Neutrophil (primary cell): ENCODE data around the gene FUT8.

Experiments used
- H3K27ac ChIP-seq: fragments of 200-600 bp; sonication (generic); 2 replicates; pipeline ENCODE4 v1.5.1; 2016; ENCODE audit warnings: mild to moderate bottlenecking, moderate library complexity
- H3K27me3 ChIP-seq: fragments of 200-600 bp; sonication (generic); 2 replicates; pipeline ENCODE4 v1.6.0; 2016; ENCODE audit warnings: mild to moderate bottlenecking
- H3K36me3 ChIP-seq: fragments of 200-600 bp; sonication (generic); 2 replicates; pipeline ENCODE4 v1.5.1; 2017
- H3K4me1 ChIP-seq, 2 experiments: fragments of 200-600 bp in 1 of 2; sonication (generic) in 1 of 2; 1 replicate in 1 of 2; 2 replicates in 1 of 2; pipeline versions ENCODE4 v1.5.1 to v1.6.1; 2013 to 2016; ENCODE audit warnings: low read depth in 1 of 2, low read length in 1 of 2, mild to moderate bottlenecking in 1 of 2, moderate library complexity in 1 of 2; ENCODE audit not compliant: control insufficient read depth in 1 of 2, insufficient read depth in 1 of 2
- H3K4me3 ChIP-seq, 2 experiments: fragments of 200-600 bp in 1 of 2; sonication (generic) in 1 of 2; 1 replicate in 1 of 2; 2 replicates in 1 of 2; pipeline ENCODE4 v1.5.1; 2013 to 2016; ENCODE audit warnings: low read depth in 1 of 2, low read length in 1 of 2, mild to moderate bottlenecking in 1 of 2, moderate library complexity in 1 of 2
- H3K9me3 ChIP-seq: fragments of 200-600 bp; sonication (generic); 2 replicates; pipeline ENCODE4 v1.5.1; 2016
- TF ChIP-seq, protein P1 (sequence below): fragments of 200-600 bp; sonication (generic); IDR thresholded peaks from 2 replicates; pipeline ENCODE4 v1.5.1; 2016; ENCODE audit warnings: antibody characterized with exemption

FUT8 gene

DNA sequence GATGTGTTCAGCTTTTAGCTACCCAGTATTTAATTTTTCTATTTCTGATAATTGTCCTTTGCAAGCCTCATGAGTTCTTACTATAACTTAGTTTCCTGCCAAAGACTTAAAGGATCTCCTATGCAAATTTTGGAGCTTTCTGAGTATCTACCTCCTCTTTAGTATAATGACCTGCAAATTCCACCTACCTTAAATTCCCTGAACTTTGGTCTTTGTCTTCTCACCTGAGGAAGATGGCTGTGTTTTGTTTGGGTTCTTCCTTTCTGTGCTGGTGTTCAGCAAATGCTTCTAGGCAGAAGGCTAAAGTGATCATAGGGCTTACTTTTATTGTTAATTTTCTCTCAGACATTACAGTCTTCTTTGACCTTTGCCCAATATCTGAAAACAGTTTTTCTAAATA is 142.8 kb downstream of the FUT8 start:
- H3K9me3 ChIP-seq, result no peaks in the 10 kb centered on the region
- no peak overlapping the region for H3K4me3 ChIP-seq
- no peaks in the 10 kb centered on the region for H3K27me3 ChIP-seq
- no peaks in the 10 kb centered on the region for H3K4me1 ChIP-seq
- no peak overlapping the region for H3K27ac ChIP-seq
- no peaks in the 10 kb centered on the region for H3K36me3 ChIP-seq
- TF ChIP-seq, protein P1, sequence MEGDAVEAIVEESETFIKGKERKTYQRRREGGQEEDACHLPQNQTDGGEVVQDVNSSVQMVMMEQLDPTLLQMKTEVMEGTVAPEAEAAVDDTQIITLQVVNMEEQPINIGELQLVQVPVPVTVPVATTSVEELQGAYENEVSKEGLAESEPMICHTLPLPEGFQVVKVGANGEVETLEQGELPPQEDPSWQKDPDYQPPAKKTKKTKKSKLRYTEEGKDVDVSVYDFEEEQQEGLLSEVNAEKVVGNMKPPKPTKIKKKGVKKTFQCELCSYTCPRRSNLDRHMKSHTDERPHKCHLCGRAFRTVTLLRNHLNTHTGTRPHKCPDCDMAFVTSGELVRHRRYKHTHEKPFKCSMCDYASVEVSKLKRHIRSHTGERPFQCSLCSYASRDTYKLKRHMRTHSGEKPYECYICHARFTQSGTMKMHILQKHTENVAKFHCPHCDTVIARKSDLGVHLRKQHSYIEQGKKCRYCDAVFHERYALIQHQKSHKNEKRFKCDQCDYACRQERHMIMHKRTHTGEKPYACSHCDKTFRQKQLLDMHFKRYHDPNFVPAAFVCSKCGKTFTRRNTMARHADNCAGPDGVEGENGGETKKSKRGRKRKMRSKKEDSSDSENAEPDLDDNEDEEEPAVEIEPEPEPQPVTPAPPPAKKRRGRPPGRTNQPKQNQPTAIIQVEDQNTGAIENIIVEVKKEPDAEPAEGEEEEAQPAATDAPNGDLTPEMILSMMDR, result no peak

DNA sequence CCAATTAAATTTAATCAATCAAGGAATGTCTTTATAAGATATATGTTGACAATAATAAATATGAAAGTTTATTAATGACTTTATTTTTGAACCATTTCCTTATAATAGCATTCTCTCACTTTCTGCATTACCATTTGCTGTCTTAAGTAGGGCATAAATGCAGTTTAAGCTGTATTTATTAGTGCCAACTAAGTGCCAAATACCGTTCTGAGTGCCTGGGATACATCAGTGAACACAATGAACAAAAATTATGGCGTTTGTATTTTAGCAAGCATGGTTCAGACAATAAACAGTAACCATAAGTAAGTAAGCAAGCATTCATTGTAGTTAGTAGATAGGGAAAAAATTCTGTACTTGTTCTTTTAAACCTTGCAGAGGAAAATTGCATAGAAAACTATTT is 145.8 kb downstream of the FUT8 start:
- no peaks in the 10 kb centered on the region for H3K4me1 ChIP-seq
- TF ChIP-seq, protein P1, result no peak
- H3K27ac ChIP-seq, result no peak overlapping the region
- no peak overlapping the region for H3K4me3 ChIP-seq
- no peaks in the 10 kb centered on the region for H3K27me3 ChIP-seq
- no peaks in the 10 kb centered on the region for H3K9me3 ChIP-seq
- no peaks in the 10 kb centered on the region for H3K36me3 ChIP-seq

DNA sequence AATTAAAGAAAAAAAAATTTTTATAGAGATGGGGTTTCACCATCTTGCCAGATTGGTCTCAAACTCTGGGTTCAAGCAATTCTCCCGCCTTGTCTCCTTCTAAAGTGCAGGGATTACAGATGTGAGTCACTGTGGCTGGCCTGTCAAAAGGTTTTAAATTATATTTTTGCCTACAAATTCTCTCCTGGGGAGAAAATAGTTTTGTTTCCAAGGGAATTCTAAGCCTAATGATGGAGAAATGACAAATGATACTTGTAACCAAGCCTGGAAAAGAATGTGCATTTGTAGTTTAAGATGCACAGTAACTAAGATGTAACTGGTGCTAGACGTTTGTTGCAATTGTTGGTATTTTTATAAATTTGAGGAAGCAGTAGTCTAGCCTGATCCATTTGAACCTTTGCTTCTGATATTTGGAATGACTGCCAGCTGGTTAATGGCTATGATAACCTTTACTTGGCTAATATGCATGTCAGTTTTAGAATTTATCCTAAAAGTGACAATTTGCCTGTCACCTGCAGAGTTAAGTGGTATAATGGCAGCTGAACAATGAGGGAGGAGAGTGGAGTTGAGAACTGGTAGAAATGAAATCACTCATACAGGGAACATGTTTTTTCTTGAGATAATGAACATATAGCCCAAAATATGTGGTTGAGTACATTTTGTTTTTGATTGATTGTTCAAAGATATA is 148.0 kb downstream of the FUT8 start:
- H3K27ac ChIP-seq, result no peak overlapping the region
- no peaks in the 10 kb centered on the region for H3K4me1 ChIP-seq
- H3K4me3 ChIP-seq, result no peak overlapping the region
- H3K36me3 ChIP-seq, result no peaks in the 10 kb centered on the region
- TF ChIP-seq, protein P1, result no peak
- no peaks in the 10 kb centered on the region for H3K27me3 ChIP-seq
- no peaks in the 10 kb centered on the region for H3K9me3 ChIP-seq

DNA sequence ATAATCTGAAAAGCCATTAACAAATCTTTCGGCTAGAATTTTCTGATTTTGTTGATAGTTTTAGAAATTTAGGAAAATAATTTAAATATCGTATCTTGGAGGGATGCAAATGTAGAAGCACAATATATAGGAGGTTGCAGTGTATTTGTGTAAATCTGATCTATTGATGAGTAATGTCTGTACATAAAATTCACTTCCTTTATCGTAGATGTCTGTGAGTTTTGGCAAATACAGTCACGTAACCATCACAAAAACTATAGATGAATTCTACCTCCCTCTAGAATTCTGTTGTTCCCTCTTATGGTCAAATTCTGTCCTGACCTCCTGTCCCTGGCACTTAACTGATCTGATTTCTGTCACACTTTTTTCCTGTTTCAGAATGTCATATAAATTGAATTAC is 151.8 kb downstream of the FUT8 start:
- H3K27ac ChIP-seq, result no peak overlapping the region
- no peak overlapping the region for H3K4me3 ChIP-seq
- H3K9me3 ChIP-seq, result no peaks in the 10 kb centered on the region
- TF ChIP-seq, protein P1, result no peak
- no peaks in the 10 kb centered on the region for H3K27me3 ChIP-seq
- H3K4me1 ChIP-seq, result no peaks in the 10 kb centered on the region
- no peaks in the 10 kb centered on the region for H3K36me3 ChIP-seq

DNA sequence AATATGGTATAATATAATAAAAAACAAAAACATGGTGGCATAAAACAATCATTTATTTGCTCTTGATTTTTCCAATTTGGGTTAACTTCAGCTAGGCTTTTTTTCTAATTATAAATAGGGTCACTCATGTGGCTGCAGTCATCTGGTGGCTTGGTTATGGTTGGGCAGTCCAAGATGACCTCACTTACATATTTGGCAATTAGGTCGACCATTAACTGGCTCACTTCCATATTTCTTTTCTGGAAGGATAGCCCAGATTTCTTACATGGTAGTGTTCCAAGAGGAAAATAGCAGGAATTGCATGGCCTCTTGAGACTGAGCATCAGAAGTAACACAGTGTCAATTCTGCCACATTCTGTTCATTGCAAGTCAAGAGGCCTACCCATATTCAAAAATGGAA is 153.4 kb downstream of the FUT8 start:
- Histone ChIP-seq H3K27ac (no peak overlapping the region), H3K4me1 (no peaks in the 10 kb centered on the region), H3K4me3 (no peak overlapping the region), H3K9me3 (no peaks in the 10 kb centered on the region), H3K36me3 (no peaks in the 10 kb centered on the region), H3K27me3 (no peaks in the 10 kb centered on the region)
- TF ChIP-seq, protein P1, result no peak
